ENCODE measurements around the gene ACP2.
"Not testable (repeated sequence)": the region's sequence is repeated elsewhere in the genome, so short reads cannot be mapped to it uniquely, and the experiment has no call there.

GRCh38 chr11:47208008-47208552, 40.5 kb downstream of the ACP2 start:
- TF ChIP-seq CTCF (IDR thresholded peaks at IDR 0.05; ENCODE audit: poor library complexity); EZH2 (IDR thresholded peaks at IDR 0.05; ENCODE audit: borderline replicate concordance); EZH2phosphoT487 (IDR thresholded peaks at IDR 0.05; ENCODE audit: low read depth, severe bottlenecking, unreplicated experiment): not testable (repeated sequence)

Data from hepatocyte (in vitro differentiated cells).